Uterus (tissue), 2 donors: ENCODE results near the gene KHDRBS2.

Experiments
- POLR2A ChIP-seq, 2 donors: fragments of 450-650 bp; IDR thresholded peaks; one replicate each; pipeline ENCODE4 v1.6.1; 2016; ENCODE audit warnings: antibody characterized with exemption in 2 of 2, mild to moderate bottlenecking in 1 of 2, moderate library complexity in 1 of 2
- TF ChIP-seq, protein P1 (sequence below), 4 experiments: fragments of 200-600 bp in 2 of 4; fragments of 450-650 bp in 2 of 4; sonication (generic) in 2 of 4; IDR thresholded peaks; one replicate each; pipeline ENCODE4 v1.5.1; 2016 to 2019; ENCODE audit warnings: antibody characterized with exemption in 4 of 4, mild to moderate bottlenecking in 2 of 4, moderate library complexity in 1 of 4

DNA sequence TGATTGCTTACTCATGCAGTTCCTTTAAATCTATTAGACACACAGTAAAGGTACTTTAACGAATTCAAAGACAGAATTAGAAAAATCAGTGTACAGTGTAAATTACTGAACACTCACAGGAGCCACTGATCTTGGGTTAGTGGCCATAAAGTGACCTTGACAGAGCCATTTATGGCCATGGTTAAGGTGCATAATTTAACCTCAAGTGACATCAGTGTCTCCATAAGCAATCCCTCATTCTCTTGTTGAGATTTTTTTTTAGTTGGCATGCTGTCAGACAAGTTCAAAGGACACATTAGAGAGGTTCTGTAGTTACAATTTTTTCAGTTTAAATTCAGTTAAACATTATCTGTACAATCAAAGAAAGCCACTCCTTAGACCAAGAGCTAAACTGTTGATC lies 334.4 kb downstream of the KHDRBS2 start:
- TF ChIP-seq POLR2A (IDR thresholded peaks at IDR 0.05) = no peak
- TF ChIP-seq, protein P1, sequence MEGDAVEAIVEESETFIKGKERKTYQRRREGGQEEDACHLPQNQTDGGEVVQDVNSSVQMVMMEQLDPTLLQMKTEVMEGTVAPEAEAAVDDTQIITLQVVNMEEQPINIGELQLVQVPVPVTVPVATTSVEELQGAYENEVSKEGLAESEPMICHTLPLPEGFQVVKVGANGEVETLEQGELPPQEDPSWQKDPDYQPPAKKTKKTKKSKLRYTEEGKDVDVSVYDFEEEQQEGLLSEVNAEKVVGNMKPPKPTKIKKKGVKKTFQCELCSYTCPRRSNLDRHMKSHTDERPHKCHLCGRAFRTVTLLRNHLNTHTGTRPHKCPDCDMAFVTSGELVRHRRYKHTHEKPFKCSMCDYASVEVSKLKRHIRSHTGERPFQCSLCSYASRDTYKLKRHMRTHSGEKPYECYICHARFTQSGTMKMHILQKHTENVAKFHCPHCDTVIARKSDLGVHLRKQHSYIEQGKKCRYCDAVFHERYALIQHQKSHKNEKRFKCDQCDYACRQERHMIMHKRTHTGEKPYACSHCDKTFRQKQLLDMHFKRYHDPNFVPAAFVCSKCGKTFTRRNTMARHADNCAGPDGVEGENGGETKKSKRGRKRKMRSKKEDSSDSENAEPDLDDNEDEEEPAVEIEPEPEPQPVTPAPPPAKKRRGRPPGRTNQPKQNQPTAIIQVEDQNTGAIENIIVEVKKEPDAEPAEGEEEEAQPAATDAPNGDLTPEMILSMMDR (IDR thresholded peaks at IDR 0.05) = no peak
